ENCODE data around the gene SLC23A2. TPM values are rescaled to one million over a fixed set of nuclear protein-coding genes. Genes with fewer than 3 reads are reported as not detected.
A peak's percentile ranks its signal among the peaks of the same experiment; 100 is the strongest.
"Not testable (repeated sequence)": the region's sequence is repeated elsewhere in the genome, so short reads cannot be mapped to it uniquely, and the experiment has no call there.

The SLC23A2 gene
- total and polyA plus RNA-seq, 4 donors: 54.6 to 67.8 (median 59.4) TPM

- no peak overlapping the region for H3K4me3 ChIP-seq (ENCODE audit: low read depth, low read length)
- no peaks in the 10 kb centered on the region for H3K27me3 ChIP-seq (ENCODE audit: control insufficient read depth, insufficient read depth, low read length)
- 94% methylated on average over 1 of the region's 8 CpGs for WGBS (ENCODE audit: insufficient coverage)
- DNase-seq (ENCODE audit: low read depth in 4 of 6, low spot score in 6 of 6): no peak
- H3K4me1 ChIP-seq (ENCODE audit: control insufficient read depth, insufficient read depth, low read length): no peaks in the 10 kb centered on the region
- H3K27ac ChIP-seq (ENCODE audit: low read depth, low read length): no peak overlapping the region
- no peaks in the 10 kb centered on the region for H3K9me3 ChIP-seq (ENCODE audit: control insufficient read depth, insufficient read depth, low read length)
- no peaks in the 10 kb centered on the region for H3K36me3 ChIP-seq (ENCODE audit: control insufficient read depth, insufficient read depth, low read length)
These were observed 12.6 kb upstream of the SLC23A2 start for GRCh38 chr20:5013682-5014447.

DNA sequence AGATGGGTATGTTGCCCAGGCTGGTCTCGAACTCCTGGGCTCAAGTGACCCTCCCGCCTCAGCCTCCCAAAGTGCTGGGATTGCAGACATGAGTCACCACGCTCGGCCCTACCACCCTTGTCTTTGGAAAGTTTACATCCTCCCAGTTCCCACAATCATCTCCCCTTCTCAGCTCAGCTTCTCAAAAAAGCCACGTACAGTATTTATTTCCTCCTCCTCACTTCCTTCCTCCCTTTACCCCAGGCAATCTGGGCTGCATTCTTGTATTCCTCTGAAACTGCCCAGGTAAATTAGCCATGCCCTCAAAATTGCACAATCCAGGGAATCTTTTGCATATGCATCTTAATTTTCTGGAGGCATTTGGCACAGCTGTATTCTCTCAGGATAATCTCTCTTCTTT is 7.4 kb upstream of the SLC23A2 start:
- Histone ChIP-seq H3K27me3 (ENCODE audit: control insufficient read depth, insufficient read depth, low read length) (no peaks in the 10 kb centered on the region), H3K27ac (ENCODE audit: low read depth, low read length) (no peak overlapping the region), H3K9me3 (ENCODE audit: control insufficient read depth, insufficient read depth, low read length) (no peaks in the 10 kb centered on the region), H3K4me1 (ENCODE audit: control insufficient read depth, insufficient read depth, low read length) (no peaks in the 10 kb centered on the region), H3K4me3 (ENCODE audit: low read depth, low read length) (no peak overlapping the region), H3K36me3 (ENCODE audit: control insufficient read depth, insufficient read depth, low read length) (no peaks in the 10 kb centered on the region)
- no peak for DNase-seq (ENCODE audit: low read depth in 4 of 6, low spot score in 6 of 6)
- 77% methylated on average over 5 of the region's 5 CpGs for WGBS (ENCODE audit: insufficient coverage)

GRCh38 chr20:5005326-5005725 is 4.0 kb upstream of the SLC23A2 start:
- no peak for DNase-seq (ENCODE audit: low read depth in 4 of 6, low spot score in 6 of 6)
- Histone ChIP-seq H3K9me3 (ENCODE audit: control insufficient read depth, insufficient read depth, low read length) (no peaks in the 10 kb centered on the region), H3K4me1 (ENCODE audit: control insufficient read depth, insufficient read depth, low read length) (peaks cover 11% of the 10 kb centered on the region), H3K27me3 (ENCODE audit: control insufficient read depth, insufficient read depth, low read length) (no peaks in the 10 kb centered on the region), H3K36me3 (ENCODE audit: control insufficient read depth, insufficient read depth, low read length) (no peaks in the 10 kb centered on the region), H3K27ac (ENCODE audit: low read depth, low read length) (no peak overlapping the region), H3K4me3 (ENCODE audit: low read depth, low read length) (no peak overlapping the region)
- no CpG with 5 or more reads among the region's 4 CpGs for WGBS (ENCODE audit: insufficient coverage)

- H3K27ac ChIP-seq (ENCODE audit: low read depth, low read length); DNase-seq (ENCODE audit: low read depth in 4 of 6, low spot score in 6 of 6); H3K4me3 ChIP-seq (ENCODE audit: low read depth, low read length); H3K36me3 ChIP-seq (ENCODE audit: control insufficient read depth, insufficient read depth, low read length); H3K9me3 ChIP-seq (ENCODE audit: control insufficient read depth, insufficient read depth, low read length); H3K27me3 ChIP-seq (ENCODE audit: control insufficient read depth, insufficient read depth, low read length): not testable (repeated sequence)
- WGBS (ENCODE audit: insufficient coverage): no CpG with 5 or more reads among the region's 8 CpGs
- H3K4me1 ChIP-seq (ENCODE audit: control insufficient read depth, insufficient read depth, low read length): peaks cover 16% of the 10 kb centered on the region
These were observed 3.5 kb upstream of the SLC23A2 start for GRCh38 chr20:5004825-5005224.

DNA sequence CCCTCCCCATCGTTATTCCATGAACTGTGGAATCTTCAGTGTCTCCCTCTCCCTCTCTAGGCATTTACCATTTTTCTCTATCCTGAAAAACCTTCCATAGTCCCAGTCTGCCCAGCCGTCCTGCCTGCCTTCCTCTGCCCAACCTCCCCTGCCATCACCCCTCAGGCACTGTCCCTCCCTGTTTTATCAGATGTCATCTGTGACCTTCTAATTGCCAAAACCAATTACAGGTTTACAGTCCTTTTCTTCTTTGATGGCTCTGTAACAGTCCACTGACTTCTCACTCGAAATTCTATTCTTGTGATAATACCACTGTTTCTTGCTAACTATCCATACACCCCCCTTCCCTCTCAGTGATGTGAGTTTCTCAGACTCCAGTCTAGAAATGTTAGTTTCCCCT is 2.3 kb upstream of the SLC23A2 start:
- Histone ChIP-seq H3K4me1 (ENCODE audit: control insufficient read depth, insufficient read depth, low read length) (peaks cover 21% of the 10 kb centered on the region), H3K36me3 (ENCODE audit: control insufficient read depth, insufficient read depth, low read length) (no peaks in the 10 kb centered on the region), H3K9me3 (ENCODE audit: control insufficient read depth, insufficient read depth, low read length) (no peaks in the 10 kb centered on the region), H3K4me3 (ENCODE audit: low read depth, low read length) (no peak overlapping the region), H3K27ac (ENCODE audit: low read depth, low read length) (no peak overlapping the region), H3K27me3 (ENCODE audit: control insufficient read depth, insufficient read depth, low read length) (no peaks in the 10 kb centered on the region)
- DNase-seq (ENCODE audit: low read depth in 4 of 6, low spot score in 6 of 6): no peak
- 58% methylated on average over 3 of the region's 3 CpGs for WGBS (ENCODE audit: insufficient coverage)

- Histone ChIP-seq H3K27me3 (ENCODE audit: control insufficient read depth, insufficient read depth, low read length) (no peaks in the 10 kb centered on the region), H3K27ac (ENCODE audit: low read depth, low read length) (no peak overlapping the region), H3K36me3 (ENCODE audit: control insufficient read depth, insufficient read depth, low read length) (no peaks in the 10 kb centered on the region), H3K9me3 (ENCODE audit: control insufficient read depth, insufficient read depth, low read length) (no peaks in the 10 kb centered on the region), H3K4me3 (ENCODE audit: low read depth, low read length) (peak overlapping the region; percentile 68), H3K4me1 (ENCODE audit: control insufficient read depth, insufficient read depth, low read length) (peaks cover 21% of the 10 kb centered on the region)
- DNase-seq (ENCODE audit: low read depth in 4 of 6, low spot score in 6 of 6): peak in 2 of 6 donors; percentile 26 to 27
- 13% methylated on average over 4 of the region's 5 CpGs for WGBS (ENCODE audit: insufficient coverage)
These were observed 735 bp upstream of the SLC23A2 start for GRCh38 chr20:5002077-5002413.

DNA sequence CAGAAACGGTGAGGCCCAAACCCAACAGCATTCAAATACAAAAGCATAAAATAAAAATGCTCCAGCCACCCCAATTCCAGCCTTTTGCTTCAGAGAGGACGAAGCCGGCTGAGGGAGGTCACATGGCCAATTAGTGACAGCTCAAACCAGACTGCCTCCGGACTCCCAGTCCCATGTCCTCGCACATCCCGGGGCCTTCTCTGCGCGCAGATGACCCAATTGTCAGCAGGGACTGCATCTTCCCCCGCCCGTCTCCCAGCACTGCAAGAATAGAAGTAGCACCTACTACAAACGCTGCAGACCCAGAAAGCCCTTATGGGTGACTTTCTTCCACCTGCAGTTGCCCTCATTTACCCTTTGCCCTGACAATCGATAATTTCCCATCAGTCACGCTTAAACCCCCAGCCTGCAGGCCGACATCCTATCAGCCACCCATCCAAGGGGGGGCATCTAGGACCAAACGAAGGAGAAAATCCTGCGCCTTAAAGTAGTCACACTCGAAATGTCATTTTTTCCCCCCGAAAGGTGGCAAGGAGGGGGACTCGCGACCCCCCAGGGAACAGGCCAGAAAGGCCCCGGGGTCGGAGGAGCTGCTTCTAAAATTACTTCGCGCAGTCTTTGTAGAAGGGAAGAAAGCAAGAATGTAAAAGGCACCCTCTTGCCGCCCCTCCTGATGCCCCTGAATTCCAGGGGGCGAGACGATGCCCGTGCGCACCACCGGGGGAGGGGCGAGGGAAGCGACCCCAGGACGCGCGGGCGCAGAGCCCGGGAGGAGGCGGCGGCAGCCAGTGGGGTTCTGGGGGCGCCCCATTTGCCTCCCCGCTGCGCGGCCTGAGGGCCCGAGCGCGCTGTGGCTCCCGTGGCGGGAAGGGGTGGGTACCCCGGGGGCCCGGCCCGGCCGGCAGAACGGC is 792 bp downstream of the SLC23A2 start:
- under 1% methylated on average over 50 of the region's 53 CpGs for WGBS (ENCODE audit: insufficient coverage)
- Histone ChIP-seq H3K4me1 (ENCODE audit: control insufficient read depth, insufficient read depth, low read length) (peaks cover 21% of the 10 kb centered on the region), H3K27ac (ENCODE audit: low read depth, low read length) (no peak overlapping the region), H3K36me3 (ENCODE audit: control insufficient read depth, insufficient read depth, low read length) (no peaks in the 10 kb centered on the region), H3K9me3 (ENCODE audit: control insufficient read depth, insufficient read depth, low read length) (no peaks in the 10 kb centered on the region), H3K4me3 (ENCODE audit: low read depth, low read length) (peak overlapping the region; percentile 65), H3K27me3 (ENCODE audit: control insufficient read depth, insufficient read depth, low read length) (no peaks in the 10 kb centered on the region)
- DNase-seq (ENCODE audit: low read depth in 4 of 6, low spot score in 6 of 6): peak in 2 of 6 donors; percentile 52 to 74

DNA sequence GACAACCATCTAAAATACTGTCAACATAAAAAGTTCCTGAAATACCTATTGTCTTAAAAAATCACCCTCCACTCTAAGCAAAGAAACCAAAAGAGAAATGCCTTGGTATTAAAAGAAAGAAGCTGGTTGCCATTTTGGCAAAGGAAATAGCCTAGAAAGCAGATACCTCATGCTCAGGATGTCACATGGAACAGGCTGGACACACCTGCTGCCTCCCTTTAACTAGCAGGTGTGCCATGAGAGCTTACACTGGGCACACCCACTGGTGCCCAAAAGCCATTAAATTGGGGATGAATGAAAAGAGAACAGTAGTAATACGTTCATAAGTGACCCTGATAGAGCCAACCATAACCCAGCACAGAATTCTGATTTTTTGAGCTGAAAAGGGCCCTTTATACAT is 1.5 kb downstream of the SLC23A2 start:
- peak overlapping the region; percentile 65 for H3K4me3 ChIP-seq (ENCODE audit: low read depth, low read length)
- H3K27ac ChIP-seq (ENCODE audit: low read depth, low read length): no peak overlapping the region
- DNase-seq (ENCODE audit: low read depth in 4 of 6, low spot score in 6 of 6): peak in 1 of 6 donors; percentile 3
- H3K36me3 ChIP-seq (ENCODE audit: control insufficient read depth, insufficient read depth, low read length): no peaks in the 10 kb centered on the region
- no peaks in the 10 kb centered on the region for H3K9me3 ChIP-seq (ENCODE audit: control insufficient read depth, insufficient read depth, low read length)
- no CpG with 5 or more reads among the region's 1 CpG for WGBS (ENCODE audit: insufficient coverage)
- H3K4me1 ChIP-seq (ENCODE audit: control insufficient read depth, insufficient read depth, low read length): peaks cover 21% of the 10 kb centered on the region
- H3K27me3 ChIP-seq (ENCODE audit: control insufficient read depth, insufficient read depth, low read length): no peaks in the 10 kb centered on the region

DNA sequence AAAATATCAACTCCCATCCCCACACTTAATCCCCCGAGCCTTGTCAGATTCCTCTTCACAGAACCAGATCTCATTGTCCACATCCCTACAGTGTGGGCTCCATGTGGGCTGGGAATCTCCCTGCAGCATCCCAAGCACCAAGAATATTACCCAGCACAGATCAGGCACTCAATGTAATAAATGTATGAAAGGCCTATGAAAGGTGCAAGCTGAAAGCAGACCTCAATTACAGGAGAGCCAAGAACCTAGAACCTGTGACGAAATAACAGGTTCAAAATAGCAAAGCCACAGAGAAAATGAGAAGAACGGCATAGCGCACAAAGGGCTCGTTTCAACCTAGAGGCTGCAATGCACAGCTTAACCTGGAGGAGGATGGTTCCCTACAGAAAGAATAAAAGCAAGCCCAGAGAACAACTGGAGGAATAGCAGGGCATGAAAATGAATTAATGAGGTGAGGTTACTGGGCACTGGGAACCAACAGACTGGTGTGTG is 3.1 kb downstream of the SLC23A2 start:
- H3K9me3 ChIP-seq (ENCODE audit: control insufficient read depth, insufficient read depth, low read length): no peaks in the 10 kb centered on the region
- H3K27ac ChIP-seq (ENCODE audit: low read depth, low read length): no peak overlapping the region
- H3K4me1 ChIP-seq (ENCODE audit: control insufficient read depth, insufficient read depth, low read length): peaks cover 21% of the 10 kb centered on the region
- 71% methylated on average over 5 of the region's 5 CpGs for WGBS (ENCODE audit: insufficient coverage)
- H3K27me3 ChIP-seq (ENCODE audit: control insufficient read depth, insufficient read depth, low read length): no peaks in the 10 kb centered on the region
- no peaks in the 10 kb centered on the region for H3K36me3 ChIP-seq (ENCODE audit: control insufficient read depth, insufficient read depth, low read length)
- DNase-seq (ENCODE audit: low read depth in 4 of 6, low spot score in 6 of 6): no peak
- no peak overlapping the region for H3K4me3 ChIP-seq (ENCODE audit: low read depth, low read length)

Measured in spinal cord (tissue), 10 donors.